Gastrocnemius medialis (tissue), 4 donors: ENCODE results near the gene PHLPP2. TPM values are rescaled to one million over a fixed set of nuclear protein-coding genes. Genes with fewer than 3 reads are reported as not detected.

Experiments used
- ATAC-seq, 2 donors: fragments of 150-250 bp; one replicate each; pipeline ENCODE4 v1.9.1; 2016
- DNase-seq, 2 donors: peaks; one replicate each; pipeline ENCODE4 v3.0.0-alpha.2; 2019
- H3K27ac ChIP-seq, 4 donors: fragments of 200-600 bp; sonication (generic); 1 replicate in 1 of 4; 2 replicates in 3 of 4; pipeline ENCODE4 v1.5.1; 2016 to 2018; ENCODE audit warnings: mild to moderate bottlenecking in 2 of 4, moderate library complexity in 1 of 4
- H3K27me3 ChIP-seq, 3 donors: fragments of 200-600 bp; sonication (generic) in 2 of 3; 1 replicate in 1 of 3; 2 replicates in 2 of 3; pipeline versions ENCODE4 v1.5.1 to v1.6.0; 2016 to 2019; ENCODE audit warnings: mild to moderate bottlenecking in 1 of 3, moderate library complexity in 1 of 3
- H3K36me3 ChIP-seq, 2 donors: fragments of 200-600 bp; sonication (generic) in 1 of 2; one replicate each; pipeline ENCODE4 v1.5.1; 2017 to 2018
- H3K4me1 ChIP-seq, 2 donors: fragments of 200-600 bp; sonication (generic) in 1 of 2; one replicate each; pipeline ENCODE4 v1.5.1; 2016 to 2017; ENCODE audit warnings: mild to moderate bottlenecking in 2 of 2
- H3K4me3 ChIP-seq, 4 donors: fragments of 200-600 bp; sonication (generic) in 3 of 4; 1 replicate in 1 of 4; 2 replicates in 3 of 4; pipeline ENCODE4 v1.5.1; 2016 to 2019; ENCODE audit warnings: mild to moderate bottlenecking in 2 of 4
- H3K9me3 ChIP-seq, 3 donors: fragments of 200-600 bp; sonication (generic) in 2 of 3; 1 replicate in 1 of 3; 2 replicates in 2 of 3; pipeline ENCODE4 v1.5.1; 2016 to 2019
- POLR2A ChIP-seq, 2 donors: fragments of 450-650 bp; IDR thresholded peaks; one replicate each; pipeline ENCODE4 v1.6.1; 2017; ENCODE audit warnings: antibody characterized with exemption in 2 of 2, mild to moderate bottlenecking in 2 of 2, moderate library complexity in 2 of 2
- in situ Hi-C, 4 donors: fragments of 200-750 bp; cut with MboI; loops; one replicate each; pipeline versions ENCODE4 v1.15.0 to v1.8.0; 2017; ENCODE audit warnings: low sequenced_read_pairs in 4 of 4
- intact Hi-C: fragments of 100-400 bp; cut with DNase I; formaldehyde crosslinking; loops from one replicate; pipeline ENCODE4 v1.15.1; 2023; ENCODE audit warnings: low total_unique reads
- total RNA-seq, 4 donors: library from RNA; depleted of rRNA; stranded (reverse); fragments of >200 nt; gene quantifications; one replicate each; pipeline versions ENCODE4 v1.1.0 to v1.2.3, GENCODE V29; 2016
- TF ChIP-seq, protein P1 (sequence below), 5 experiments: fragments of 450-650 bp in 3 of 5; fragments of 200-600 bp in 2 of 5; sonication (generic) in 2 of 5; IDR thresholded peaks in 4 of 5; conservative IDR thresholded peaks in 1 of 5; 1 replicate in 4 of 5; 2 replicates in 1 of 5; pipeline ENCODE4 v1.5.1; 2016 to 2019; ENCODE audit warnings: antibody characterized with exemption in 5 of 5, mild to moderate bottlenecking in 3 of 5, moderate library complexity in 3 of 5

The PHLPP2 gene
- total RNA-seq, 4 donors from 2014 or later, result 4.5 to 9.1 (median 5.0) TPM

DNA sequence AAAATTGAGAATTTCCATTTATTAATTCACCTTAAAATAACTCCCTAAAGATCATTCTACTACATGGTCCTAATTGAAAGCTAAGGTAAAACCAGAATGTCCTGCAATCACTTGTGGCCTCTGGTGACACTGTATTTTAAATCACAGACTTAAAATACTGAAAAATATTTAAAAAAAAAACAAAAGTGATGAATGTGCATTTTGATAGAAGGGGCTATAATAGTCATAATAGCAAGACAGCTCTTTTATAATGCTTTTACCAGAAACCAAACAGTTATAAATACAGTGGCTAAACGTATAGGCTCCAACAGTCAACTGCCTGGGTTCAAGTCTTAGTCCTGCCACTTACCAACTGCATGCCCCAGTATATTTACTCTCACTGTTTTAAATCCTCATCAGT, 21.2 kb downstream of the PHLPP2 start:
- no peak for DNase-seq
- in situ Hi-C loops, result no loop called here
- Histone ChIP-seq H3K9me3 (no peaks in the 10 kb centered on the region), H3K27me3 (no peaks in the 10 kb centered on the region), H3K4me3 (no peak overlapping the region), H3K4me1 (peaks cover 8 to 9% of the 10 kb centered on the region in 2 donors), H3K36me3 (no peaks in the 10 kb centered on the region), H3K27ac (no peak overlapping the region)
- no peak for ATAC-seq
- TF ChIP-seq, protein P1, sequence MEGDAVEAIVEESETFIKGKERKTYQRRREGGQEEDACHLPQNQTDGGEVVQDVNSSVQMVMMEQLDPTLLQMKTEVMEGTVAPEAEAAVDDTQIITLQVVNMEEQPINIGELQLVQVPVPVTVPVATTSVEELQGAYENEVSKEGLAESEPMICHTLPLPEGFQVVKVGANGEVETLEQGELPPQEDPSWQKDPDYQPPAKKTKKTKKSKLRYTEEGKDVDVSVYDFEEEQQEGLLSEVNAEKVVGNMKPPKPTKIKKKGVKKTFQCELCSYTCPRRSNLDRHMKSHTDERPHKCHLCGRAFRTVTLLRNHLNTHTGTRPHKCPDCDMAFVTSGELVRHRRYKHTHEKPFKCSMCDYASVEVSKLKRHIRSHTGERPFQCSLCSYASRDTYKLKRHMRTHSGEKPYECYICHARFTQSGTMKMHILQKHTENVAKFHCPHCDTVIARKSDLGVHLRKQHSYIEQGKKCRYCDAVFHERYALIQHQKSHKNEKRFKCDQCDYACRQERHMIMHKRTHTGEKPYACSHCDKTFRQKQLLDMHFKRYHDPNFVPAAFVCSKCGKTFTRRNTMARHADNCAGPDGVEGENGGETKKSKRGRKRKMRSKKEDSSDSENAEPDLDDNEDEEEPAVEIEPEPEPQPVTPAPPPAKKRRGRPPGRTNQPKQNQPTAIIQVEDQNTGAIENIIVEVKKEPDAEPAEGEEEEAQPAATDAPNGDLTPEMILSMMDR (IDR thresholded peaks at IDR 0.05 in 4 of 5, conservative IDR thresholded peaks at IDR 0.05 in 1 of 5), result no peak
- no peak for TF ChIP-seq POLR2A (IDR thresholded peaks at IDR 0.05)
- intact Hi-C loops, result no loop called here

GRCh38 chr16:71700831-71701230, 23.7 kb downstream of the PHLPP2 start:
- ATAC-seq, result no peak
- DNase-seq, result no peak
- no peaks in the 10 kb centered on the region for H3K4me1 ChIP-seq
- TF ChIP-seq POLR2A (IDR thresholded peaks at IDR 0.05), result no peak
- TF ChIP-seq, protein P1 (IDR thresholded peaks at IDR 0.05 in 4 of 5, conservative IDR thresholded peaks at IDR 0.05 in 1 of 5), result no peak
- H3K27me3 ChIP-seq, result no peaks in the 10 kb centered on the region
- no peak overlapping the region for H3K27ac ChIP-seq
- intact Hi-C loops, result no loop called here
- H3K36me3 ChIP-seq, result no peaks in the 10 kb centered on the region
- in situ Hi-C loops, result no loop called here
- no peak overlapping the region for H3K4me3 ChIP-seq
- H3K9me3 ChIP-seq, result no peaks in the 10 kb centered on the region

DNA sequence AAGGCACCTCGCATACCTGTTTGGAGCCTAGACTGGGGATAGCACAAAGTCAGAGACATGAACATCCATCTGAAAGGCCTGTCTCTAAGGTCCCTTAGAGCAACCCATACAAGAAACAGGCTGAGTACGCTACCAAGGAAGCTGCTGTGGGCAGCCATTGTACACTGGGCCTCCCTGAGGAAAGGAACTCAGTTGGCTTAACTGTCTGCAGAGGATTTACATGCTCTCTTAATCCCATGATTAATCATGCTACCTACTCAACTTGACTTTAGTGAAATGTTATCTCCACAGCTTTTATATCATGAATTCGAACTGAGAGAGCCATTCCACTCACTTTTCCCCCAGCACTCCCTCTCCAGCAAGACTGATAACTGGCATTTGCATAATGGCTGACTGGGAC, 26.0 kb downstream of the PHLPP2 start:
- no peak for ATAC-seq
- Histone ChIP-seq H3K27ac (no peak overlapping the region), H3K4me1 (no peaks in the 10 kb centered on the region), H3K36me3 (no peaks in the 10 kb centered on the region), H3K27me3 (no peaks in the 10 kb centered on the region), H3K4me3 (no peak overlapping the region), H3K9me3 (no peaks in the 10 kb centered on the region)
- intact Hi-C loops (no loop called here), in situ Hi-C loops (no loop called here)
- no peak for TF ChIP-seq POLR2A (IDR thresholded peaks at IDR 0.05)
- DNase-seq, result no peak

- no peaks in the 10 kb centered on the region for H3K27me3 ChIP-seq
- no peaks in the 10 kb centered on the region for H3K9me3 ChIP-seq
- in situ Hi-C loops (no loop called here), intact Hi-C loops (no loop called here)
- no peaks in the 10 kb centered on the region for H3K4me1 ChIP-seq
- no peak overlapping the region for H3K4me3 ChIP-seq
- peaks cover 0 to 11% of the 10 kb centered on the region in 2 donors for H3K36me3 ChIP-seq
- H3K27ac ChIP-seq, result no peak overlapping the region
- TF ChIP-seq POLR2A (IDR thresholded peaks at IDR 0.05), result no peak
- TF ChIP-seq, protein P1 (IDR thresholded peaks at IDR 0.05 in 4 of 5, conservative IDR thresholded peaks at IDR 0.05 in 1 of 5), result no peak
- no peak for DNase-seq
- ATAC-seq, result no peak
These were observed 31.3 kb downstream of the PHLPP2 start for GRCh38 chr16:71693164-71693563.

DNA sequence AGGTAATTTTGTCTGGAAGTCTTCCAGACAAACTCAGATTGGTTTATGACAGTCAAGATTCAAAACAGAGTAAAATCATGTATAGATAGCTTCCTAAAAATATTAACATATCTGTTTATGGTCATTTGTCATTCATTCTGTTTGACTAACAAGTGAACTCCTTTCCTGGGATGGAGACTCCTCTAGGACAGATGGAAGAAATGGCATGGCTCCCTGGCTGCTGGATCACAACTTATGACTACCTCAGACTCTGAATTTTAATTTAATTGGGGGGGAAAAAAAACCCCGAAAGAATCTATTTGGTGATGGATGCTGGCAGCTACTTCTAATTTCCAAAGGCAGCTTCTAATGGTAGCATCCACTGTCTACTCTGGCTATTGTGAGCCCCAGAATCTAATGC, 34.6 kb downstream of the PHLPP2 start:
- H3K4me1 ChIP-seq, result no peaks in the 10 kb centered on the region
- intact Hi-C loops (no loop called here), in situ Hi-C loops (no loop called here)
- H3K27me3 ChIP-seq, result no peaks in the 10 kb centered on the region
- H3K36me3 ChIP-seq, result peaks cover 0 to 20% of the 10 kb centered on the region in 2 donors
- no peaks in the 10 kb centered on the region for H3K9me3 ChIP-seq
- TF ChIP-seq, protein P1 (IDR thresholded peaks at IDR 0.05 in 4 of 5, conservative IDR thresholded peaks at IDR 0.05 in 1 of 5), result no peak
- TF ChIP-seq POLR2A (IDR thresholded peaks at IDR 0.05), result no peak
- ATAC-seq (no peak), DNase-seq (no peak)
- H3K27ac ChIP-seq, result no peak overlapping the region
- no peak overlapping the region for H3K4me3 ChIP-seq
